GM12892 (cell line): Measurements from ENCODE around the gene WWOX.

Experiments used
- POLR2A ChIP-seq: IDR thresholded peaks from 2 replicates; pipeline ENCODE4 v1.6.1; 2011; ENCODE audit warnings: low read depth, low read length, control low read depth
- POLR2AphosphoS5 ChIP-seq: IDR thresholded peaks from 2 replicates; pipeline ENCODE4 v1.6.1; 2011; ENCODE audit warnings: low read depth, low read length, control low read depth
- TAF1 ChIP-seq: IDR thresholded peaks from 2 replicates; pipeline ENCODE4 v1.6.1; 2011; ENCODE audit warnings: low read depth, mild to moderate bottlenecking, control low read depth, low read length, borderline replicate concordance

GRCh38 chr16:78161023-78161729, 61.7 kb downstream of the WWOX start:
- TF ChIP-seq POLR2A = no peak
- TF ChIP-seq POLR2AphosphoS5 = no peak
- no peak for TF ChIP-seq TAF1
